ENCODE data around the gene C22orf39. TPM values are rescaled to one million over a fixed set of nuclear protein-coding genes. Genes with fewer than 3 reads are reported as not detected.

Gene C22orf39
- total RNA-seq, 1 experiment from 2014 or later: 39.0 TPM

GRCh38 chr22:19429950-19430889 is 17.3 kb downstream of the C22orf39 start:
- H3K9me2 ChIP-seq (replicated peaks; ENCODE audit: insufficient read depth, low read length): no peaks in the 10 kb centered on the region
- peaks cover 26% of the 10 kb centered on the region; the same call in 1 of the 2 replicates for H3K36me3 ChIP-seq (ENCODE audit: insufficient read depth, low read length)
- peak overlapping the region; percentile 99 for H3K4me3 ChIP-seq (ENCODE audit: low read length)
- peak overlapping the region; percentile 78 for H3K27ac ChIP-seq (ENCODE audit: low read length)
- peaks cover 65% of the 10 kb centered on the region for H3K4me1 ChIP-seq (ENCODE audit: low read length)
- peaks cover 42% of the 10 kb centered on the region for H4K20me1 ChIP-seq (ENCODE audit: insufficient read depth, low read depth, low read length)
- peak overlapping the region; percentile 88 for H3K4me2 ChIP-seq (ENCODE audit: low read depth, low read length, poor library complexity, severe bottlenecking)
- H3K9me3 ChIP-seq (ENCODE audit: low read length): no peaks in the 10 kb centered on the region
- peak overlapping the region; percentile 99 for H3K9ac ChIP-seq (ENCODE audit: low read length)
- H3K27me3 ChIP-seq (ENCODE audit: low read length): no peaks in the 10 kb centered on the region
- no peak overlapping the region for H2AFZ ChIP-seq (ENCODE audit: low read length)
- peaks cover 86% of the 10 kb centered on the region for H3K79me2 ChIP-seq (ENCODE audit: low read length)
- peak; percentile 76 for DNase-seq

- H3K9me3 ChIP-seq (ENCODE audit: low read length): no peaks in the 10 kb centered on the region
- no peak overlapping the region for H3K4me3 ChIP-seq (ENCODE audit: low read length)
- H3K79me2 ChIP-seq (ENCODE audit: low read length): peaks cover 100% of the 10 kb centered on the region
- peaks cover 26% of the 10 kb centered on the region; the same call in 1 of the 2 replicates for H3K36me3 ChIP-seq (ENCODE audit: insufficient read depth, low read length)
- peaks cover 44% of the 10 kb centered on the region for H4K20me1 ChIP-seq (ENCODE audit: insufficient read depth, low read depth, low read length)
- no peaks in the 10 kb centered on the region for H3K27me3 ChIP-seq (ENCODE audit: low read length)
- DNase-seq: no peak
- H3K27ac ChIP-seq (ENCODE audit: low read length): no peak overlapping the region
- no peak overlapping the region for H3K9ac ChIP-seq (ENCODE audit: low read length)
- peaks cover 69% of the 10 kb centered on the region for H3K4me1 ChIP-seq (ENCODE audit: low read length)
- no peak overlapping the region for H3K4me2 ChIP-seq (ENCODE audit: low read depth, low read length, poor library complexity, severe bottlenecking)
- no peaks in the 10 kb centered on the region for H3K9me2 ChIP-seq (replicated peaks; ENCODE audit: insufficient read depth, low read length)
- no peak overlapping the region for H2AFZ ChIP-seq (ENCODE audit: low read length)
These were observed 23.4 kb downstream of the C22orf39 start for GRCh38 chr22:19424186-19424500.

- Histone ChIP-seq H4K20me1 (ENCODE audit: insufficient read depth, low read depth, low read length) (peaks cover 42% of the 10 kb centered on the region; the same call in 1 of the 2 replicates), H3K9me2 (replicated peaks; ENCODE audit: insufficient read depth, low read length) (no peaks in the 10 kb centered on the region), H3K4me2 (ENCODE audit: low read depth, low read length, poor library complexity, severe bottlenecking) (no peak overlapping the region), H2AFZ (ENCODE audit: low read length) (no peak overlapping the region), H3K36me3 (ENCODE audit: insufficient read depth, low read length) (peaks cover 14% of the 10 kb centered on the region; the same call in 1 of the 2 replicates), H3K4me3 (ENCODE audit: low read length) (no peak overlapping the region), H3K4me1 (ENCODE audit: low read length) (peaks cover 64% of the 10 kb centered on the region), H3K9me3 (ENCODE audit: low read length) (no peaks in the 10 kb centered on the region), H3K27me3 (ENCODE audit: low read length) (no peaks in the 10 kb centered on the region), H3K27ac (ENCODE audit: low read length) (no peak overlapping the region), H3K9ac (ENCODE audit: low read length) (no peak overlapping the region), H3K79me2 (ENCODE audit: low read length) (peaks cover 100% of the 10 kb centered on the region)
- DNase-seq: no peak
These were observed 24.8 kb downstream of the C22orf39 start for GRCh38 chr22:19422440-19423301.

- Histone ChIP-seq H3K79me2 (ENCODE audit: low read length) (peaks cover 100% of the 10 kb centered on the region), H3K9ac (ENCODE audit: low read length) (no peak overlapping the region), H3K4me3 (ENCODE audit: low read length) (no peak overlapping the region), H3K36me3 (ENCODE audit: insufficient read depth, low read length) (0 out of 2 replicates have a peak, but pooled peaks cover 4% of the 10 kb centered on the region), H3K27ac (ENCODE audit: low read length) (peak overlapping the region; percentile 73; the same call in 1 of the 2 replicates), H3K4me2 (ENCODE audit: low read depth, low read length, poor library complexity, severe bottlenecking) (no peak overlapping the region), H2AFZ (ENCODE audit: low read length) (no peak overlapping the region), H3K9me3 (ENCODE audit: low read length) (no peaks in the 10 kb centered on the region), H3K27me3 (ENCODE audit: low read length) (no peaks in the 10 kb centered on the region), H3K9me2 (replicated peaks; ENCODE audit: insufficient read depth, low read length) (no peaks in the 10 kb centered on the region), H3K4me1 (ENCODE audit: low read length) (peaks cover 43% of the 10 kb centered on the region), H4K20me1 (ENCODE audit: insufficient read depth, low read depth, low read length) (peaks cover 26% of the 10 kb centered on the region; the same call in 1 of the 2 replicates)
- DNase-seq: no peak
These were observed 27.2 kb downstream of the C22orf39 start for GRCh38 chr22:19420321-19420720.

GRCh38 chr22:19419464-19420178 is 27.9 kb downstream of the C22orf39 start:
- H3K9ac ChIP-seq (ENCODE audit: low read length): no peak overlapping the region
- H2AFZ ChIP-seq (ENCODE audit: low read length): no peak overlapping the region
- peaks cover 100% of the 10 kb centered on the region for H3K79me2 ChIP-seq (ENCODE audit: low read length)
- no peak overlapping the region for H3K4me3 ChIP-seq (ENCODE audit: low read length)
- no peaks in the 10 kb centered on the region for H3K27me3 ChIP-seq (ENCODE audit: low read length)
- H3K4me1 ChIP-seq (ENCODE audit: low read length): peaks cover 37% of the 10 kb centered on the region
- peak overlapping the region; percentile 73 for H3K27ac ChIP-seq (ENCODE audit: low read length)
- 0 out of 2 replicates have a peak, but pooled peaks cover 4% of the 10 kb centered on the region for H3K36me3 ChIP-seq (ENCODE audit: insufficient read depth, low read length)
- DNase-seq: no peak
- H4K20me1 ChIP-seq (ENCODE audit: insufficient read depth, low read depth, low read length): peaks cover 23% of the 10 kb centered on the region; the same call in 1 of the 2 replicates
- peak overlapping the region; percentile 25 for H3K4me2 ChIP-seq (ENCODE audit: low read depth, low read length, poor library complexity, severe bottlenecking)
- no peaks in the 10 kb centered on the region for H3K9me2 ChIP-seq (replicated peaks; ENCODE audit: insufficient read depth, low read length)
- no peaks in the 10 kb centered on the region for H3K9me3 ChIP-seq (ENCODE audit: low read length)

- no peak overlapping the region for H2AFZ ChIP-seq (ENCODE audit: low read length)
- H3K9me3 ChIP-seq (ENCODE audit: low read length): no peaks in the 10 kb centered on the region
- peaks cover 100% of the 10 kb centered on the region for H3K79me2 ChIP-seq (ENCODE audit: low read length)
- H4K20me1 ChIP-seq (ENCODE audit: insufficient read depth, low read depth, low read length): peaks cover 19% of the 10 kb centered on the region; the same call in 1 of the 2 replicates
- H3K27ac ChIP-seq (ENCODE audit: low read length): peak overlapping the region; percentile 73
- peak overlapping the region; percentile 25 for H3K4me2 ChIP-seq (ENCODE audit: low read depth, low read length, poor library complexity, severe bottlenecking)
- H3K9ac ChIP-seq (ENCODE audit: low read length): no peak overlapping the region
- DNase-seq: peak; percentile 59
- no peaks in the 10 kb centered on the region for H3K27me3 ChIP-seq (ENCODE audit: low read length)
- no peaks in the 10 kb centered on the region for H3K36me3 ChIP-seq (ENCODE audit: insufficient read depth, low read length)
- peaks cover 32% of the 10 kb centered on the region for H3K4me1 ChIP-seq (ENCODE audit: low read length)
- H3K4me3 ChIP-seq (ENCODE audit: low read length): no peak overlapping the region
- H3K9me2 ChIP-seq (replicated peaks; ENCODE audit: insufficient read depth, low read length): no peaks in the 10 kb centered on the region
These were observed 28.4 kb downstream of the C22orf39 start for GRCh38 chr22:19419086-19419463.

- H3K27me3 ChIP-seq (ENCODE audit: low read length): no peaks in the 10 kb centered on the region
- H4K20me1 ChIP-seq (ENCODE audit: insufficient read depth, low read depth, low read length): peaks cover 29% of the 10 kb centered on the region
- peaks cover 79% of the 10 kb centered on the region for H3K79me2 ChIP-seq (ENCODE audit: low read length)
- no peak overlapping the region for H3K4me3 ChIP-seq (ENCODE audit: low read length)
- peaks cover 14% of the 10 kb centered on the region; the same call in 1 of the 2 replicates for H3K36me3 ChIP-seq (ENCODE audit: insufficient read depth, low read length)
- no peak overlapping the region for H3K9ac ChIP-seq (ENCODE audit: low read length)
- H3K27ac ChIP-seq (ENCODE audit: low read length): no peak overlapping the region
- no peaks in the 10 kb centered on the region for H3K9me3 ChIP-seq (ENCODE audit: low read length)
- no peak overlapping the region for H3K4me2 ChIP-seq (ENCODE audit: low read depth, low read length, poor library complexity, severe bottlenecking)
- no peak for DNase-seq
- no peaks in the 10 kb centered on the region for H3K4me1 ChIP-seq (ENCODE audit: low read length)
- H2AFZ ChIP-seq (ENCODE audit: low read length): no peak overlapping the region
- H3K9me2 ChIP-seq (replicated peaks; ENCODE audit: insufficient read depth, low read length): no peaks in the 10 kb centered on the region
These were observed 34.6 kb downstream of the C22orf39 start for GRCh38 chr22:19412923-19413322.
